GM08714 (cell line): Measurements from ENCODE around the gene GPR108.
"Not testable (repeated sequence)": the region's sequence is repeated elsewhere in the genome, so short reads cannot be mapped to it uniquely, and the experiment has no call there.

ENCODE experiments used
- H3K4me3 ChIP-seq: fragments of 200-500 bp; sonication (Bioruptor generic); 2 replicates; pipeline ENCODE4 v1.5.1; 2014; ENCODE audit warnings: mild to moderate bottlenecking, low read length, inconsistent platforms
- ZNF274 ChIP-seq: IDR thresholded peaks from 2 replicates; pipeline ENCODE4 v1.6.1; 2012; ENCODE audit warnings: mild to moderate bottlenecking, low read depth, low read length

GPR108 gene

DNA sequence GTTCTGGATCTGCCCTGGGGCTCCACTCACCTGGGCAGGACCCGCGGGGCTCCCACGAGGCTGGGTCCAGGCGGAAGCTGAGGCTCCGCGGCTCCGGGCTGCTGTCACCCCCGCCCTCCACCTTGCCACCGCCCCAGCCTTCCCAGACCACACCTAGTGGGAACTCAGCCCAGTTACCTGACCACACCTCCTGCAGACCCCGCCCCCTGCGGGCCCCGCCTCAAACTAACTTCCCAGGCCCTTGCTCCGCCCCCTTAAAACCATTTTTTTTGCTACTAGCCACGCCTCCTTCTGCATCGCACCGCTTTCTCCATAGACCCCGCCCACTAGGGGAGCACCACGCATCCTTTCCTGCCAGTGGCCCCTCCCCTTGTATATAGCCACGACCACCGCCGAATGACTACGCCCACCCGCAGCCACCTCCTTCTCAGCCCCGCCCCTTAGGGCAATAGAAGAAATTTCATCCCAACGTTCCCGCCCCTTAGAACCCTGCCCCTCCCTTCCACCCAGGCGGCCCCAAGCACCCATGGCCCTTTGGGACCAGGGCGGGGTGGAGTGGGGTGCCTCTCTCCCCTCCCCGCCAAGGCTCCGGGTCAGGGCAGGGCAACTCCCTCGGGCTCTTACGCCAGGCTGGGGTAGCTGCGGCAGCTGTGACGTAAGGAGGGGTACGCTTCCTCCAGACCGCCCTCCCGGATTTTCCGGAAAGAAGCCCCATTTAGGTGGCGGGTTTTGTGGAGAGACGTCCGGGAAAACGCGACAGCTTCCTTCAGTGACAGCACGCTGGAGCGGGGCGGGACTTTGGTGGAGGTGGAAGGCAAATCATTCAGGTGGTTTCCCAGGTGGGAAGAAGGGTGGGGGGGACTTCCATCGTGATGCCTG, 30.2 kb upstream of the GPR108 start, which contains the start of gene SH2D3A:
Gene SH2D3A, minus strand, starts transcription at position 79 of the 879 bp plus-strand sequence. CDS start 3,687 bp downstream, outside the sequence.
- H3K4me3 ChIP-seq = peak within 1 kb of the TSS; percentile 70

DNA sequence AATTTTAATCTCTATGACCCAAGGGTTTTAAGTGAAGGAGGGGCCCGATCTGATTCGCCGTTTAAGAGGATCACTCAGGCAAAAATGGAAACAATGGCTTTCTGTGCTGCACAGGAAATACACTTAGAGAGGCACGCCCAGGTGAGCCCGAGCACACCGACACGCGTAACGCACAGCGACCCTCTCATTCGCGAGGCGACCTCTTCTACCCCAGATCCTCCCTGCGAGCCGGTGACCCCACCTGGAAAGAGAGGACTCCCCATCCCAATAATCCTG, 29.6 kb upstream of the GPR108 start:
- H3K4me3 ChIP-seq = peak overlapping the region; percentile 70
- TF ChIP-seq ZNF274 = no peak

More for the DNA sequence above, 30.2 kb upstream of the GPR108 start, which contains the start of gene SH2D3A:
- no peak for TF ChIP-seq ZNF274

DNA sequence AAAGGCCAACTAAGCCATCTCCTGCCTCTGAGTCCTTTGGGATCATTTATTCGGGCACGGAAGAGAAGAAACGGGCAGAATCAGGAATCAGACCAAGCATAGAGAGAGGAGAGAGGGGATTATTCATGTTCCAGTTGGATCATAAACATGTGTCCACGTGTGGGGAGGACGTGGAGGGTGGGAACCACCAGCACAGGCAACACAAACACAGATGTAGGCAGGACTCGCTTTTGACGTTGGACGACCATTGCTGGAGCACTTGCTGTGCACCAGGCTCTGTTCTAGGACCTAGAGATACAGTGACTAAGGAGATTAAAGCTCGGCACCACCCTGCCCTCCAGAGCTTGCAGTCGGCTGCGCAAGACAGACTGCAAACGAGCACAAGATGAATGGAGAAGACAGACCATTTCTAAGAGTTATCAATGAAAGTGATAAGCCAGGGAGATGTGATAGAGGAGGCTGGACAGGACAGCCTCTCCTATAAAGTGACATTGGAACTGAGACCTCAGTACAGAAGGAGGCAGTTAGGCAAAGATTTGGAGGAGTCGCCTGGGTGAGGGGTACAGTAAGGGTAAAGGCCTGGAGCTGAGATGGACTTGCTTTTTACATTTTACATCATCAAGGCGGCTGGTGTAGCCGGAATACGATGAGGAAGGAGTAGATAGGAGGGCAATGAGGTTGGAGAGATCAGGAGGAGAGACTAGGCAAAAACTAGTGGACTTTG, 29.1 kb upstream of the GPR108 start:
- peak overlapping the region; percentile 70 for H3K4me3 ChIP-seq
- TF ChIP-seq ZNF274 = no peak

DNA sequence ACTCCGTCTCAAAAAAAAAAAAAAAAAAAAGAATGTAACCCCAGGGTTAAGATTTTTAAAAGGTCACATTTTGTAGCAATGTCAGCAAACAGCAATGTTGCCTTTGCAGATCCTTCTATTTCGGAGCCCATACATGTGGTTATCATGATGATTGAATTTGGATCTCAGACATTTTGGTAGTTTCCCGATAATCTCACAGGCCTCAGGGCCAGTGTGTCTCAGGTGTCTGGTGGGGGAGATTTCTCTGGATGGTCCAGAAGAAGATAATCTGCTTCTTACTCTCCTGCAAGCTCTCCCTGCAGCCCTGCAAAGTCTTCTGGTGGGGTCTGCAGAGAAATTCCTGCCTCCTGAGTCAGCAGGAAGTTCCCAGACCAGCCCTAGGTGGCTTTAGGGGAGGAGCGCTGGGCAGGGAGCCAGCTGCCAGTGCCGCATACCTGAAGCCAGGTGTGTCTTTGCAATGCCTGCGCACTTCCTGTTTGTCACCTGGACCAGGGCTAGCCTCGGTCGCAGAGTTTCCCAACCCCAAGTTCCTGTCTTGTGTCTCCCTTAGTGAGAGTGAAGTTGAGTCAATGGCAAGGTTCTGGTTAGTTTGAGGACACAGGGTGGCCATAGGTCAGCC, 28.5 kb upstream of the GPR108 start:
- no peak overlapping the region for H3K4me3 ChIP-seq
- no peak for TF ChIP-seq ZNF274

DNA sequence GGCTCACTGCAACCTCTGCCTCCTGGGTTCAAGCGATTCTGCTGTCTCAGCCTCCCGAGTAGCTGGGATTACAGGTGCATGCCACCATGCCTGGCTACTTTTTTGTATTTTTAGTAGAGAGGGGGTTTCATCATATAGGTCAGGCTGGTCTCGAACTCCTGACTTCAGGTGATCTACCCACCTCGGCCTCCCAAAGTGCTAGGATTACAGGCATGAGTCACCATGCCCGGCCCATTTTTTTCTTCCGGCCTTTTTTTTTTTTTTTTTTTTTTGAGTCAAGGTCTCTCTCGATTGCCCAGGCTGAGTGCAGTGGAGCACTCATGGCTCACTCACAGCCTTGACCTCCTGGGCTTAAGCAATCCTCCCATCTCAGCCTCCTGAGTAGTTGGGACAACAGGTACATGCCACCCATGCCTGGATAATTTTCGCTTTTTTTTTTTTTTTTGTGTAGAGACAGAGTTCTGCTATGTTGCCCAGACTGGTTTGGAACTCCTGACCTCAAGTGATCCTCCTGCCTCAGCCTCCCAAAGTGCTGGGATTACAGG, 24.9 kb upstream of the GPR108 start:
- H3K4me3 ChIP-seq = not testable (repeated sequence)

DNA sequence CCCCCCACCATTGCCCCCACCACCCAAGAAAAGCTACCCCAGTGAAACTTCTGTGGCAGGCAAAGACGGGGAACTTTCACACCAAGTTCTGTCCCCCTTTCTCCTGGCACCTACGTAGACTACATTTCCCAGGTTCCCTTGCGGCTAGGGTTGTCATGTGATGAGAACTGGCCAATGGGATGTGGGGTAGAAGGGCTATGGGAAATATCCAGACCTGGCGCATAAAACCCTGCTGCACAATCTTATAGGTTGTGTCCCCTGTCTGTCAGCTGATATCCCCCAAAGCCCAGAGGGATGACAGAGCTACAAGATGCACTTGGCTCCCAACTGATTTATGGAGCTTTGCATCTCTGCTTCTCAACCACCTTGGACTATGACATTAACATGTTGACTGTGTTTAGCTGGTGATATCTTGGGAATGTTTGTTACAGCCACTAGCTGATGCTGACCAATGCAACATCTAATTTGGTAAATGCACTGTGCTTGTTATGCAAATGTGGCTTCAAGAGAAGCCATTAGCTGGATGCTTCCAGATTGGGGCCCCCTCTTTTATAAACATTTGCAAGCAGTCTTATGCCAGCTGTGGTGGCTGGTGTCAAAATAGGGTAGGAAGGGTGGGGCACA, 23.8 kb upstream of the GPR108 start:
- H3K4me3 ChIP-seq = no peak overlapping the region
- no peak for TF ChIP-seq ZNF274

DNA sequence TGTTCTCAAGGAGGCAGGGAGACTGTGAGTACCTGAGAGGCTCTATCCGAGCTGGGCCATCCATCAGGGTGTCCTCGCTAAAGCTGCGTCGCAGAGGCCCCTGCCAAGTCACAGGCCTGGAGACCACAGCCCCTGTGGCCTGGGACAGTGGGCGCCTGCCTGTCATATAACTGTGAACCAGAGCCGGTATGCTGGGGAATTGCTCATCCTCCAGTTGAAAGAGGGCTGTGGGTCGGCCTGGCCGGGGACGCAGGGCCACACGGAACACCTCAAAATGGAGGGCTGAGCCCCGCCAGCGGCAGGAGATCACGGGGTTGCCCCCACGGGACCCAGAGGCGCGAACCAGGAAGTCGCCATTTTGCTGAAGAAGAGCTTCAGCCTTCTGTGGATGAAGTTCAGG, 23.2 kb upstream of the GPR108 start:
- TF ChIP-seq ZNF274 = no peak
- H3K4me3 ChIP-seq = no peak overlapping the region

DNA sequence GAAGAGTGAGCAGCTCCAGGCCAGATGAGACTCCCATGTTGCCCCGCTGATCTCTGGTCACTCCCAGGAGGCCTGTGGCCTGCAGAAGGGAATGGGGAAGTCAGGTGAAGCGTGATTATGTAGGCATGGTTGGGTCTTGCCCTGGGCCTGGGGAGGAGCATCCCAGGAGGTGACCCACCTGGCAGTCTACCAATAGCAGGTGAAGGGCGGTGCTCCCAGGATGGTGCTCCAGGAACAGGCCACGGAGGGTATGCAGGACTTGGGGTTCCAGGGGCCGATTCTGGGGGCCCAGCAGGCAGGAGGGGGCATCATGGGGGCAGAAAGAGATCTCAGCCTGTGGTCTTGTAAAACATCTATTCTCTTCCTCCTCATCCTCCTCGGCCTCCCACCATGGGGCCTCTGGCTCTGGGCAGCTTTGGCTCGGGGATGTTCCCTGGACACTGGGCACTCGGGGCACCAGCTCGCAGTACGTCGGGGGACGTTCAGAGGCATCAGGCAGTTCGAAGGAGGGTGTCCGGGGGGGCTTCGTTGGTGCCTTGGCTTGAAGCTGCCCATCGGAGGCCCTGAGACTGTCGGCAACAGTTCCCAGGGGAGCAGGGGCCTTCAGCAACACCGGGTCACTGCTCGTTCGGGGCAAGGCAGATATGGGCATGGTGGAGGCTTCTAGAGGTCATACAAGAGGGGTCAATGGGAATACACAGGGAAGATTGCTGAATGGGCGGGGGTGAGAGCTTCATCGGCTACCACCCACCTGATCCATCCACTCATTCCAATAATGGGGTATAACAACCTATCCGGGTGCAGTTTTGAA, 17.5 kb upstream of the GPR108 start:
- H3K4me3 ChIP-seq = no peak overlapping the region
- no peak for TF ChIP-seq ZNF274

DNA sequence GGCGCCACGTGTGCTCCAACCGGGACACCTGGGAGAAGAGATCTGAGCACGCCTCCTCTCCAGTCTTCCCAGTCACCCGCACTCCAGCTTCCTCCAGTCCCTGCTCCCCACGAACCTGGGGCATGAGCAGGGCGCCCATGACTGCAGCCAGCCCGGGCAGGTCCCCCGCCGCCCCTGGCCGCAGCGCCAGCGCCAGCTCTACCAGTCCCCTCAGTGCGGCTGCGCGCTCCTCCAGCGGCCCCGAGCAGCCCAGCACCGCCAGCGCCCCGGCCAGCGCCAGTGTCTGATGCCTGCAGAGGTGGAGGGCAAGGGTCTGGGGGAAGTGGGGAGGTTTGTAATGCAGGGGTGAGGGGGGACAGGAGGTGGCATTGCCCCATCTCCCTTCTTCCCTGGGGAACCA, 16.8 kb upstream of the GPR108 start:
- TF ChIP-seq ZNF274 = no peak
- no peak overlapping the region; the same call in 1 of the 2 replicates for H3K4me3 ChIP-seq

DNA sequence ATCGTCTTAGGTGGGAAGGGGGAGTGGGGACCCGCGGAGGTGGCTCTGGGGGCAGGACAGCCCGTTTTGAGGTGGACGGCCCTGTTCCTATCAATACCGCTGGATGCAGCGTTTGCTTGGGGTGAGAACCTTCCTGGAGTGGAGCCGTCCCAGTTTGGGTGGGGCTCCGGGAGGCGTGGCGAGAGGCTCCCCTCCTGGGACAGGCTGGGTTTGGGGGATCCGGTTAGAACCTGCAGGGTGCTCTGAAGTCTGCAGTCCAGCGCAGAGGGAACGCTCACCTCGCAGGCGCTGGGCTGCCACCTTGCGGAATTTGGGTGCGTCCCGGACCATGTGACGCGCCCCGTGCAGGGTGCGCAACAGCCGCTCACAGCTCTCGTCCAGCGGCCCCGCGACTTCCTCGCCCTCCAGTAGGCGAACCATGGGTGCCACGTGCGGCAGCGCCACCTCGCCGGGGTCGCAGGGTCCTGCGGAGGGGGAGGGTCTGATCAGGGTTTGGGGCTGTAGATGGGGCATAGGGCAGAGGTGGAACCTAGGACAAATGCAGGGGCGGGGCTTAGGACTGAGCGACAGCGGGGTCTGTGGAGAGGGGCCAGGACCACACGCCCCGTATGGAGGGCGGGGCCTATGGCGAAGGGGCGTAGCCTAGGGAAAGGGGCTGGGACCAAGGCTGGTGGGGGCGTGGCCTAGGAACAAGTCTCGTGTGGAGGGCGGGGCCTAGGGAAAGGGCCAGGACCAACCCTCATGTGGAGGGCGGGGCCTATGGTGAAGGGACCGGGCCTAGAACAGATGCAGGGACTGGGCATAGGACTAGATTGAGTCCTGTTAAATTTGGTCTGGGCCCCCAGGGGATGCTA, 16.0 kb upstream of the GPR108 start:
- peak overlapping the region; percentile 39; the same call in 1 of the 2 replicates for H3K4me3 ChIP-seq
- no peak for TF ChIP-seq ZNF274

DNA sequence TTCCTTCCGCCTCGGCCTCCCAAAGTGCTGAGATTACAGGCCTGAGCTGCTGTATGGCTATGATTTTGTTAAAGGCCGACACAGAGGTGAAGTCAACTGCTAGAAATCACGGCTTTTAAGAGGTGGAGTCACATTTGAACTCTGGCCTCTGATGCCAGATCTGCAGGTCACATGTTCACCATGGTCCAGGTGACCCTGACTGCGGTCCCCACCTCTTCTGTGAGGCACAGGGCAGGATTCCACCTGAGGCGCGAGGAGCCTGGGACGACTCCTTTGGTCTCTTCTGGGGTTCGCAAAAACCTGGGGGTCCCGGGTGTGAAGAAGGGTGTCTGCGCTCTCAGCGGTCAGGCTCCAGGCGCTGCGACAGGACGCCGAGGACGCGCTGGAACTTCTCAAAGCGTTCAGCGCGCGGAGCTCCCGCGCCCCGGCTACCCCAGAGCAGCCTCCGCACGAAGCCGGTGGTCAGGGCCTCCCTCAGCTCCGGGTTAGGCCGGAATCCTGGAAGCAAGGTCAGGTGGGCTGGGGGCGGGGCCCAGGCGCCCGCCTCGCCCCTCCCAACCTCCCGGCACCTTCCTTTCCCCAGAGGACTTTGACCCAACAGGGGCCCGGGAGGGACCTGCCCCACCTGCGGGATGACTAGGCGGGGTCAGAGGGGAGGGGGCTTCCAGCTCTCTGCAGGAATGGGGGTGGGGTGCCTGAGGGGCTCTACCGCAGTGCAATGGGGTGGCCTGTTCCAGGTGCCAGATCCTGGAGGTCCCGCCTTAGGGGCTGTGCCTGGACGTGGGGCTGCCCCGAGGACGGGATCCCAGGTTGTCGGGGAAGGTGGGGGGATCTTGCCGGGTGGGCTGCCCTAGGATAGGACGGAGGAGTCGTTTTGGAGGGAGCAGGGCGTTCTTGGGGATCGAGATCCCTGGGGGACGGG, 15.1 kb upstream of the GPR108 start:
- TF ChIP-seq ZNF274 = no peak
- H3K4me3 ChIP-seq = no peak overlapping the region; the same call in 1 of the 2 replicates
